Spleen (tissue), 7 donors: ENCODE measurements around the gene PDZD2.

ENCODE experiments used
- CTCF ChIP-seq, 11 experiments: fragments of 200-600 bp in 7 of 11; fragments of 450-650 bp in 4 of 11; sonication (generic) in 4 of 11; IDR thresholded peaks in 8 of 11; conservative IDR thresholded peaks in 3 of 11; 1 replicate in 7 of 11; 2 replicates in 4 of 11; pipeline versions ENCODE4 v1.4.0 to v1.8.0; 2016 to 2021; ENCODE audit warnings: antibody characterized with exemption in 11 of 11, inconsistent platforms in 4 of 11, mild to moderate bottlenecking in 1 of 11
- POLR2A ChIP-seq, 3 donors: fragments of 450-650 bp; IDR thresholded peaks; one replicate each; pipeline ENCODE4 v1.5.1; 2017; ENCODE audit warnings: antibody characterized with exemption in 3 of 3, mild to moderate bottlenecking in 1 of 3
- donor health status: DM: no; HTN: no; CAD: no; lungs with moderate emphysema.
- donor health status: DM: no; HTN: no; CAD: no.
- donor health status: DM: no; HTN: no; CAD: no.

GRCh38 chr5:31806561-31806960 lies 167.6 kb downstream of the PDZD2 start:
- TF ChIP-seq CTCF (IDR thresholded peaks at IDR 0.05 in 8 of 11, conservative IDR thresholded peaks at IDR 0.05 in 3 of 11) (no peak), POLR2A (IDR thresholded peaks at IDR 0.05) (no peak)
